ENCODE measurements around the gene TRIM73. TPM values are rescaled to one million over a fixed set of nuclear protein-coding genes. Genes with fewer than 3 reads are reported as not detected.
"Not testable (repeated sequence)": the region's sequence is repeated elsewhere in the genome, so short reads cannot be mapped to it uniquely, and the experiment has no call there.

The TRIM73 gene
- total RNA-seq, 1 donor from 2014 or later = 5.7 TPM

DNA sequence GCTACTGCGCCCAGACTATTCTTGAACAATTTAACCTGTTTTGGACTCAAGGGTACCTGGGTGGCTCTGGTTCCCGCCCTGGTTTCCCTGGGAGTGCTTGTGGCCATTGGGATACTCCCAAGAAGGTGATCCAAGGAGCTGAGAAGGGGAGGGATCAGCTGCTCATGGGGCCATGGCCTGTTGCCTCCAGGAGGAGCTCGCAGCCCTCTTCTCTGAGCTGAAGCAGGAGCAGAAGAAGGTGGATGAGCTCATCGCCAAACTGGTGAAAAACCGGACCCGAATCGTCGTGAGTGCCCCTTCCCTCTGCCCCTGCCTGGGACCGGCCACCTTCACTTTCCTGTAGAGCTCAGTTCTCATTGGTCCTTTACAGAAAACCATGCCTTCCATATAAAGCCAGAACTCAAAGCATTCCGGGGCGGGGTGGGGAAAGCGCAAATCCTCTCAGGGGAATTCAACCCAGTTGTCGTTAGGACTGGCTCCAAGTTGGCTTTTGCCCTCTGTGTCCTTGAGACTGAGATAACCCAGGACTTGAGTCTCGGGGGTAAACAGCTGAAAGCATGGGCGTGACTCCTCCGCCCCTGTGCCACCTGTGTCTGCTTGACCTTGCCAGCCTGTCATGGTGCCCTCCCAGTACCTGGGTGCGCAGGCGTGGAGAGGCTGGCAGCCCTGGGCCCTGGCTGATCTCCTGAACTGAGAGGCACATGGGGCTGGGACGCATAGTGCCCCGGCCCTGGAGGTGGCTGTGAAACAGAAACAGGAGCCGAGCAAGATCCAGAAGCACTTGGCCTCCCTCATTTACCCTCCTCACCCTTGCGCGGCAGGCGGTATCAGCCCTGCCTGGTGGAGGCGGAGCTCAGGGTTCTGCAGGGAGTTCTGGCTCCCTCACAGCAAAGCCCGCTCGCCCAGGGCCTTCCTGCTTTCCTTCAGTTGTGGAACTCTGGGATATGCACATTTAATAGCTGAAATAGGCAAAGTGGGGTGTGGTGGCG is 8.3 kb downstream of the TRIM73 start:
- CTCF ChIA-PET; H3K27ac Mint-ChIP-seq; POLR2A ChIA-PET; H3K27me3 Mint-ChIP-seq; H3K36me3 Mint-ChIP-seq (ENCODE audit: low read depth); DNase-seq; intact Hi-C loops (cut with micrococcal nuclease); H3K4me3 Mint-ChIP-seq; ATAC-seq (ENCODE audit: low read depth); H3K9me3 Mint-ChIP-seq; H3K4me1 Mint-ChIP-seq: not testable (repeated sequence)

DNA sequence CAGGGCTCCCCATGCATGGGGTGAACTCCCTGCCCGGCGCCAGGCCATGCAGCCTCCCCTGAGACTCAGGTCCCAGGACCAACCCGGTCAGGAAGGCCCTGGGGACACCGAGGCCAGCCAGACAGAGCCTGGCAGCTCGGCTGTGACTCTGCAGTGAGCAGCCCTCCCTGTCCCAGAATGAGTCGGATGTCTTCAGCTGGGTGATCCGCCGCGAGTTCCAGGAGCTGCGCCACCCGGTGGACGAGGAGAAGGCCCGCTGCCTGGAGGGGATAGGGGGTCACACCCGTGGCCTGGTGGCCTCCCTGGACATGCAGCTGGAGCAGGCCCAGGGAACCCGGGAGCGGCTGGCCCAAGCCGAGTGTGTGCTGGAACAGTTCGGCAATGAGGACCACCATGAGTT is 9.2 kb downstream of the TRIM73 start:
- H3K36me3 Mint-ChIP-seq (ENCODE audit: low read depth); H3K27ac Mint-ChIP-seq; H3K27me3 Mint-ChIP-seq; H3K4me3 Mint-ChIP-seq; intact Hi-C loops (cut with micrococcal nuclease); ATAC-seq (ENCODE audit: low read depth); CTCF ChIA-PET; H3K9me3 Mint-ChIP-seq; H3K4me1 Mint-ChIP-seq; POLR2A ChIA-PET; DNase-seq: not testable (repeated sequence)

GRCh38 chr7:75409880-75410822 is 14.7 kb downstream of the TRIM73 start:
- CTCF ChIA-PET; H3K36me3 Mint-ChIP-seq (ENCODE audit: low read depth); H3K9me3 Mint-ChIP-seq; DNase-seq; H3K27me3 Mint-ChIP-seq; H3K27ac Mint-ChIP-seq; H3K4me1 Mint-ChIP-seq; intact Hi-C loops (cut with micrococcal nuclease): not testable (repeated sequence)
- peak; percentile 92 for ATAC-seq (ENCODE audit: low read depth)
- H3K4me3 Mint-ChIP-seq = peak overlapping the region; percentile 46
- POLR2A ChIA-PET = interaction anchor here (0.7 kb wide), 1 partner anchor 564 kb away, joined by 3 read pairs; no protein-coding TSS in a partner anchor

GRCh38 chr7:75410823-75411173 is 15.4 kb downstream of the TRIM73 start:
- H3K36me3 Mint-ChIP-seq (ENCODE audit: low read depth); CTCF ChIA-PET; intact Hi-C loops (cut with micrococcal nuclease); H3K27me3 Mint-ChIP-seq; H3K27ac Mint-ChIP-seq; H3K4me3 Mint-ChIP-seq; H3K9me3 Mint-ChIP-seq; POLR2A ChIA-PET; H3K4me1 Mint-ChIP-seq; DNase-seq: not testable (repeated sequence)
- ATAC-seq (ENCODE audit: low read depth) = peak; percentile 5

GRCh38 chr7:75414204-75414603 is 18.8 kb downstream of the TRIM73 start:
- DNase-seq; H3K27ac Mint-ChIP-seq; H3K9me3 Mint-ChIP-seq; H3K4me1 Mint-ChIP-seq; CTCF ChIA-PET; H3K4me3 Mint-ChIP-seq; ATAC-seq (ENCODE audit: low read depth); POLR2A ChIA-PET; H3K27me3 Mint-ChIP-seq; intact Hi-C loops (cut with micrococcal nuclease): not testable (repeated sequence)
- H3K36me3 Mint-ChIP-seq (ENCODE audit: low read depth) = peaks cover 23% of the 10 kb centered on the region

GRCh38 chr7:75414708-75415427 is 19.4 kb downstream of the TRIM73 start:
- H3K4me1 Mint-ChIP-seq; POLR2A ChIA-PET; ATAC-seq (ENCODE audit: low read depth); intact Hi-C loops (cut with micrococcal nuclease); CTCF ChIA-PET; H3K27ac Mint-ChIP-seq; H3K4me3 Mint-ChIP-seq; H3K27me3 Mint-ChIP-seq; H3K9me3 Mint-ChIP-seq; DNase-seq: not testable (repeated sequence)
- peaks cover 25% of the 10 kb centered on the region for H3K36me3 Mint-ChIP-seq (ENCODE audit: low read depth)

DNA sequence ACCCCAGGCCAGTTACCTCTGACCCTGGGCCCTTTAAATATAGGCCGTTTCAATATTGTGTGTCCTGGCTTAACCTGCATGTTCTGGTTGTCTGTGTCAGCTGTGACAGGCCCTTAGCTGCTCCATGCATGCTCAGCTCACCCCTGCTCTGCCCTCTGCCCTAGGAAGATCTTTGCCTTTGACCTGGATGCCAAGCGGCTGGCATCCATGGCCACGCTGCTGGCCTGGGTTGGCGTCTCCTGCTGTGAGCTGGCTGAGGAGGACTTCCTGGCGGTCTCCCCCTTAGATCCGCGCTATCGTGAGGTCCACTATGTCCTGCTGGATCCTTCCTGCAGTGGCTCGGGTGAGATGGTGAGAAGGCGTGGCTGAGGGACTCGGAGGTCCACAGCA is 20.0 kb downstream of the TRIM73 start:
- H3K9me3 Mint-ChIP-seq; H3K4me3 Mint-ChIP-seq; POLR2A ChIA-PET; CTCF ChIA-PET; intact Hi-C loops (cut with micrococcal nuclease); H3K27ac Mint-ChIP-seq; H3K27me3 Mint-ChIP-seq; H3K4me1 Mint-ChIP-seq; ATAC-seq (ENCODE audit: low read depth); DNase-seq: not testable (repeated sequence)
- peaks cover 31% of the 10 kb centered on the region for H3K36me3 Mint-ChIP-seq (ENCODE audit: low read depth)

GRCh38 chr7:75415829-75416373 is 20.5 kb downstream of the TRIM73 start:
- H3K9me3 Mint-ChIP-seq; H3K4me1 Mint-ChIP-seq; H3K27ac Mint-ChIP-seq; intact Hi-C loops (cut with micrococcal nuclease); CTCF ChIA-PET; ATAC-seq (ENCODE audit: low read depth); DNase-seq; H3K4me3 Mint-ChIP-seq; H3K27me3 Mint-ChIP-seq; POLR2A ChIA-PET: not testable (repeated sequence)
- peaks cover 34% of the 10 kb centered on the region for H3K36me3 Mint-ChIP-seq (ENCODE audit: low read depth)

DNA sequence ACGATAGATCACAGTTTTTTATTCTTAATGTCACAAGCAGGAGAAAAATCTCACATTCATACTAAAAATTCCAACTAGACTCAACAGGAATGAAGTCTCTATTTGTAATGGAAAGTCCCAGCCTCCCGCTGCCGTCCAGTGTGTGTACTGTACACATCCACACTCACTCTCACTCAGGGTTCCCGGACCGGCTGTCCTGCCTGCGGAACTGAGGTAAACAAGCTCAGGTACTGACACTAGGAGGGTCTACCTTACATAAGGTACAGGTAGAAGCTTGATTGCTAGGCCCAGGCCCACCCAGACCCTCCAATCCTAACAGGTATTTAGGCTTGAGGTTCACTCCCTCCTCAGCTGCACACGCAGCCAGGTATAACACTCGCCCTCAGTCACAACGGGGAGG is 21.4 kb downstream of the TRIM73 start:
- POLR2A ChIA-PET; intact Hi-C loops (cut with micrococcal nuclease); DNase-seq; ATAC-seq (ENCODE audit: low read depth); H3K4me1 Mint-ChIP-seq; H3K4me3 Mint-ChIP-seq; H3K27ac Mint-ChIP-seq; CTCF ChIA-PET; H3K27me3 Mint-ChIP-seq; H3K9me3 Mint-ChIP-seq: not testable (repeated sequence)
- peaks cover 40% of the 10 kb centered on the region for H3K36me3 Mint-ChIP-seq (ENCODE audit: low read depth)

DNA sequence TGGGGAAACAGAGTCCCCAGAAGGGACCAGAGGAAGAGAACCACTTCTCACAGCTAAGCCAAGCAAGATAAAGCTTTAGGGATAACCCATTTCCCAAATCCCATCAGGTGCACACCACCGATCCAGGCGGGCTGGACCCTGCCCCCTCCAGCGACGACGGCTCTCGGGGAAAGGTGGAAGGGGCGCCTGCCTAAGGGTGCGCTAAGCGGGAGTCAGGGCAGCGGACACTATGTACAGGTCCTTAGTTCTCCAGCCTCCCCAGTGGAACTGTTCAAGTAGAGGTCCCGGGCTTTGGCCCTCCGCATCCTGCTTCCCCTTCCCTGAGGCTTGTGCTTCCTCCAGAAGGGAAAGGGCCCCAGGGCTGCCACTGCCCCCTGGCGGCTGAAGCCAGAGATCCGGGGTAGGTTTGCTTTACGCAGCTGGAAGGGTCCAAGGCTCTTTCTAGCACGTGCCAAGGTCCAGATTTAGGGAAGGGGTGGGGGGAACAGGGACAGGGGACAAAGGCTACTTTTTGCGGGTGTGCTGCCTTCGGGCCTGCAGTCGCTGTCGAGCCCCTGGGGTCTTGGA is 22.9 kb downstream of the TRIM73 start:
- ATAC-seq (ENCODE audit: low read depth); H3K4me1 Mint-ChIP-seq; H3K9me3 Mint-ChIP-seq; POLR2A ChIA-PET; H3K27me3 Mint-ChIP-seq; H3K27ac Mint-ChIP-seq; DNase-seq; intact Hi-C loops (cut with micrococcal nuclease); CTCF ChIA-PET; H3K4me3 Mint-ChIP-seq: not testable (repeated sequence)
- H3K36me3 Mint-ChIP-seq (ENCODE audit: low read depth) = peaks cover 40% of the 10 kb centered on the region

DNA sequence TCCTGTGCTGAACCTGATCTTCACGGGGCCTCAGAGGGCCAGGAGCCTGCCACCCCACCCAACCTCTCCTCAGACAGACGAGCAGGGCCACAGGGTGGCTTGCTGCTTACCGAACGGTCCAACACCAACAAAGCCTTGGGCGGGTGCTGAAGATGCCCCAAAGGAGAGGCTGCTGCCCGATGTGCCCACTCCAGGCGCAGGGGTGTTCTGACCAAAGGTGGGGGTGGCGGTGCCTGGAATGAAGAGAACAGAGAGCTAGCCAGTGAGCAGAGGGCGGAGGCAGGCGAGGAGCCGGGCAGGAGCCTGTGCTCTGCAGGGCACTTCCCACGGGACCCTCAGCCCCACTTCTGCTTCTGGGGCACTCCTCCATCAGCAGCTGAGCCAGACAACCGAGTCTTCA is 23.8 kb downstream of the TRIM73 start:
- H3K9me3 Mint-ChIP-seq; POLR2A ChIA-PET; intact Hi-C loops (cut with micrococcal nuclease); DNase-seq; H3K4me3 Mint-ChIP-seq; H3K4me1 Mint-ChIP-seq; CTCF ChIA-PET; ATAC-seq (ENCODE audit: low read depth); H3K27me3 Mint-ChIP-seq; H3K27ac Mint-ChIP-seq: not testable (repeated sequence)
- H3K36me3 Mint-ChIP-seq (ENCODE audit: low read depth) = peaks cover 47% of the 10 kb centered on the region
